ENCODE measurements around the gene CENPT.

Gene CENPT

DNA sequence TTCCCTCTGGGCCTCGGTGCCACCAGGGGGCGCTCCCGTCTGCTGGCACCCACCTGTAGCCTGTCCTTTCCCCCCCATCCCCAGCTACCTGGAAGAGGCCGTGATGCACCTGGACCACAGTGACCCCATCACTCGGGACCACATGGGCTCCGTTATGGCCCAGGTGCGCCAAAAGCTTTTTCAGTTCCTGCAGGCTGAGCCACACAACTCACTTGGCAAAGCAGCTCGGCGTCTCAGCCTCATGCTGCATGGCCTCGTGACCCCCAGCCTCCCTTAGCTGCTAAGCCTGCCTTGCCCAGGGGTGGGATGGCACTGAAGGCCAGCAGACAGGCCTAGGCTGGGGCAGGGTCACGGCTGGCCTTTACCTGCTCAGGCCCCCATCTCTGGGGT is 36.4 kb upstream of the CENPT start:
- H3K4me3 ChIP-seq (ENCODE audit: low read depth, low read length) = no peak overlapping the region
- H3K4me1 ChIP-seq (ENCODE audit: control insufficient read depth, insufficient read depth, low read length, unreplicated experiment) = peaks cover 3% of the 10 kb centered on the region
- no peak overlapping the region for H2AFZ ChIP-seq (ENCODE audit: low read length, unreplicated experiment)
- no peaks in the 10 kb centered on the region for H3K79me2 ChIP-seq (ENCODE audit: control insufficient read depth, insufficient read depth, low read length, unreplicated experiment)
- no peaks in the 10 kb centered on the region for H3K27me3 ChIP-seq (ENCODE audit: insufficient read depth, low read length)
- no peak overlapping the region for H3K27ac ChIP-seq (ENCODE audit: low read depth, low read length)
- H3K36me3 ChIP-seq (ENCODE audit: insufficient read depth, low read length) = peaks cover 9% of the 10 kb centered on the region; the same call in 1 of the 2 replicates

DNA sequence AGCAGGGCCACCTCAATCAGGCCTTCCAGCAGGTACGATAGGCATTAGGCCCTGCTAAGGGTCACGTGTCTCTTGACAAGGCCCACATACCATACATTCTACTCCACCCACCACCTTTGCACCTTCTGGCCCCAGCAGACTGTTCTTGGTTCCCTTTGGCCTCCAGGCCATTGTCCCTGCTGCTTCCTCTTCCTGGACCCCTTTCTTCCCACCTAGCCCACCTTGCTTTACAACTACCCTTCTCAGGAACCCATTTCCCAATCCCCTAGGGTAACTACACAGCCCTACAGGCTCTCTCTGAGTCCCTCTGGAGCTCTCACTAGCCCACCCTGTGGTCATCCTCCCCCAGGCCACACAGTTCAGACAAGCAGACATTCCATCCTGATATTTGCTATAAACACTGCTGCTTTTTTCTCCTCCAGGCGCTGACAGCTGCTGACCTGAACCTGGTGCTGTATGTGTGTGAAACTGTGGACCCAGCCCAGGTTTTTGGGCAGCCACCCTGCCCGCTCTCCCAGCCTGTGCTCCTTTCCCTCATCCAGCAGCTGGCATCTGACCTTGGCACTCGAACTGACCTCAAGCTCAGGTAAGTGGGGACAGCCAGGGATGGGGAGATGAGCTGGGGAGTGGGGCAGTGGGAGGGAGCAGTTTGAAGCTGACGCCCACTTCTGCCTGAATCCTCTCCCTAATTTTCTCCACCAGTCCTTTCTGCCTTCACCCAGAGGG is 35.8 kb upstream of the CENPT start:
- no peak overlapping the region for H2AFZ ChIP-seq (ENCODE audit: low read length, unreplicated experiment)
- no peaks in the 10 kb centered on the region for H3K27me3 ChIP-seq (ENCODE audit: insufficient read depth, low read length)
- H3K4me1 ChIP-seq (ENCODE audit: control insufficient read depth, insufficient read depth, low read length, unreplicated experiment) = peaks cover 3% of the 10 kb centered on the region
- peaks cover 9% of the 10 kb centered on the region; the same call in 1 of the 2 replicates for H3K36me3 ChIP-seq (ENCODE audit: insufficient read depth, low read length)
- no peak overlapping the region for H3K4me3 ChIP-seq (ENCODE audit: low read depth, low read length)
- H3K79me2 ChIP-seq (ENCODE audit: control insufficient read depth, insufficient read depth, low read length, unreplicated experiment) = no peaks in the 10 kb centered on the region
- no peak overlapping the region for H3K27ac ChIP-seq (ENCODE audit: low read depth, low read length)

DNA sequence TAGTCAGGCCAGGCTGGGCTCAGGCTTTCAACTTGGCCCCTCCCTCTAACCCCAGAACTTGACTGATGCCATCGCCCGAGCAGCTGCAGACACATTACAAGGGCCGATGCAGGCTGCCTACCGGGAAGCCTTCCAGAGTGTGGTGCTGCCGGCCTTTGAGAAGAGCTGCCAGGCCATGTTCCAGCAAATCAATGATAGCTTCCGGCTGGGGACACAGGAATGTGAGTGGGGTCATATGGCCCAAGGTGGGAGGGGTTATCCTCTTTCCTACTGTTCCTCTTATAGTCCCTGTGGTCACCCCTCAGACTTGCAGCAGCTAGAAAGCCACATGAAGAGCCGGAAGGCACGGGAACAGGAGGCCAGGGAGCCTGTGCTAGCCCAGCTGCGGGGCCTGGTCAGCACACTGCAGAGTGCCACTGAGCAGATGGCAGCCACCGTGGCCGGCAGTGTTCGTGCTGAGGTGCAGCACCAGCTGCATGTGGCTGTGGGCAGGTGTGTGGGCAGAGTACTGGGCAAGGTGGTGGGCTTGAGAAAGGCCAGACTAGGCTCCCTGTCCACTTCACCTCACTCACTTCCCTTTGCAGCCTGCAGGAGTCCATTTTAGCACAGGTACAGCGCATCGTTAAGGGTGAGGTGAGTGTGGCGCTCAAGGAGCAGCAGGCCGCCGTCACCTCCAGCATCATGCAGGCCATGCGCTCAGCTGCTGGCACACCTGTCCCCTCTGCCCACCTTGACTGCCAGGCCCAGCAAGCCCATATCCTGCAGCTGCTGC is 35.1 kb upstream of the CENPT start:
- no peaks in the 10 kb centered on the region for H3K27me3 ChIP-seq (ENCODE audit: insufficient read depth, low read length)
- H3K36me3 ChIP-seq (ENCODE audit: insufficient read depth, low read length) = peaks cover 9% of the 10 kb centered on the region; the same call in 1 of the 2 replicates
- peaks cover 3% of the 10 kb centered on the region for H3K4me1 ChIP-seq (ENCODE audit: control insufficient read depth, insufficient read depth, low read length, unreplicated experiment)
- no peaks in the 10 kb centered on the region for H3K79me2 ChIP-seq (ENCODE audit: control insufficient read depth, insufficient read depth, low read length, unreplicated experiment)
- no peak overlapping the region for H3K27ac ChIP-seq (ENCODE audit: low read depth, low read length)
- H3K4me3 ChIP-seq (ENCODE audit: low read depth, low read length) = no peak overlapping the region
- H2AFZ ChIP-seq (ENCODE audit: low read length, unreplicated experiment) = no peak overlapping the region

DNA sequence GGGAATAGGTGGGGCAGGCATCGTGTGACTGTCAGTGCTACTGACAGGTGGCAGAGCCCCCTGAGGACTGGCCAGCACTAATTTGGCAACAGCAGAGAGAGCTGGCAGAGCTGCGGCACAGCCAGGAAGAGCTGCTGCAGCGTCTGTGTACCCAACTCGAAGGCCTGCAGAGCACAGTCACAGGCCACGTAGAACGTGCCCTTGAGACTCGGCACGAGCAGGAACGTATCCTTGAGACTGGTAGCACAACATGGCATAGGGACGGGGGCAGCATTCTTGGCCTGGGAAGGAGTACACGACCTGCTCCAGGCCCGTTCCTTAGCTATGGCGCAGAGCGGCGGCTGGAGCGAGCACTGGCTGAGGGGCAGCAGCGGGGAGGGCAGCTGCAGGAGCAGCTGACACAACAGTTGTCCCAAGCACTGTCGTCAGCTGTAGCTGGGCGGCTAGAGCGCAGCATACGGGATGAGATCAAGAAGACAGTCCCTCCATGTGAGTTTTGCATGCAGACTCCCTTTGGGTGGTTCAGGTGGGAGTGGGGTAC is 34.2 kb upstream of the CENPT start:
- Histone ChIP-seq H3K4me3 (ENCODE audit: low read depth, low read length) (no peak overlapping the region), H3K27ac (ENCODE audit: low read depth, low read length) (no peak overlapping the region), H3K79me2 (ENCODE audit: control insufficient read depth, insufficient read depth, low read length, unreplicated experiment) (peaks cover 1% of the 10 kb centered on the region), H3K27me3 (ENCODE audit: insufficient read depth, low read length) (no peaks in the 10 kb centered on the region), H3K36me3 (ENCODE audit: insufficient read depth, low read length) (peaks cover 9% of the 10 kb centered on the region; the same call in 1 of the 2 replicates), H2AFZ (ENCODE audit: low read length, unreplicated experiment) (no peak overlapping the region), H3K4me1 (ENCODE audit: control insufficient read depth, insufficient read depth, low read length, unreplicated experiment) (peaks cover 3% of the 10 kb centered on the region)

DNA sequence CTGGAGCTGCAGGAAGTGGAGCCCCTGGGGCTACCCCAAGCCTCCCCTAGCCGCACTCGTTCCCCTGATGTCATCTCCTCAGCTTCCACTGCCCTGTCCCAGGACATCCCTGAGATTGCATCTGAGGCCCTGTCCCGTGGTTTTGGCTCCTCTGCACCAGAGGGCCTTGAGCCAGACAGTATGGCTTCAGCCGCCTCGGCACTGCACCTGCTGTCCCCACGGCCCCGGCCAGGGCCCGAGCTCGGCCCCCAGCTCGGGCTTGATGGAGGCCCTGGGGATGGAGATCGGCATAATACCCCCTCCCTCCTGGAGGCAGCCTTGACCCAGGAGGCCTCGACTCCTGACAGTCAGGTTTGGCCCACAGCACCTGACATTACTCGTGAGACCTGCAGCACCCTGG is 33.1 kb upstream of the CENPT start:
- H3K4me1 ChIP-seq (ENCODE audit: control insufficient read depth, insufficient read depth, low read length, unreplicated experiment) = peaks cover 3% of the 10 kb centered on the region

DNA sequence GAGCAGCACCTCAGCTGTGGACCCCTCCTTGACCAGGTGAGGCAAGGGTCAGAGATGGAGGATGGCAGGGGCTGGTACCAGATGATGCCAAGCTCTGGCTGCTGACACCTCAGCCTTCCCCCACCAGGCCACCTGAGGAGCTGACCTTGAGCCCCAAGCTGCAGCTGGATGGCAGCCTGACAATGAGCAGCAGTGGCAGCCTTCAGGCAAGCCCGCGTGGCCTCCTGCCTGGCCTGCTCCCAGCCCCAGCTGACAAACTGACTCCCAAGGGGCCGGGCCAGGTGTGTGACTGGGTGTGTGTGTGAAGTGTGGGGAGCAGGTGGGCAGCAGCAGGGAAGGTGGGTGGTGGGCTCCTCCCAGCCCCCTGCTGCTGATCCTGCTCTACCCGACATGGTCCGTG is 32.4 kb upstream of the CENPT start:
- no peaks in the 10 kb centered on the region for H3K27me3 ChIP-seq (ENCODE audit: insufficient read depth, low read length)
- peaks cover 9% of the 10 kb centered on the region; the same call in 1 of the 2 replicates for H3K36me3 ChIP-seq (ENCODE audit: insufficient read depth, low read length)
- H3K4me1 ChIP-seq (ENCODE audit: control insufficient read depth, insufficient read depth, low read length, unreplicated experiment) = peaks cover 3% of the 10 kb centered on the region
- no peak overlapping the region for H3K27ac ChIP-seq (ENCODE audit: low read depth, low read length)
- no peak overlapping the region for H2AFZ ChIP-seq (ENCODE audit: low read length, unreplicated experiment)
- H3K79me2 ChIP-seq (ENCODE audit: control insufficient read depth, insufficient read depth, low read length, unreplicated experiment) = peaks cover 18% of the 10 kb centered on the region
- no peak overlapping the region for H3K4me3 ChIP-seq (ENCODE audit: low read depth, low read length)

More for the DNA sequence above, 33.1 kb upstream of the CENPT start:
- Histone ChIP-seq H2AFZ (ENCODE audit: low read length, unreplicated experiment) (no peak overlapping the region), H3K27ac (ENCODE audit: low read depth, low read length) (no peak overlapping the region), H3K27me3 (ENCODE audit: insufficient read depth, low read length) (no peaks in the 10 kb centered on the region), H3K79me2 (ENCODE audit: control insufficient read depth, insufficient read depth, low read length, unreplicated experiment) (peaks cover 12% of the 10 kb centered on the region), H3K4me3 (ENCODE audit: low read depth, low read length) (no peak overlapping the region), H3K36me3 (ENCODE audit: insufficient read depth, low read length) (peaks cover 9% of the 10 kb centered on the region; the same call in 1 of the 2 replicates)

DNA sequence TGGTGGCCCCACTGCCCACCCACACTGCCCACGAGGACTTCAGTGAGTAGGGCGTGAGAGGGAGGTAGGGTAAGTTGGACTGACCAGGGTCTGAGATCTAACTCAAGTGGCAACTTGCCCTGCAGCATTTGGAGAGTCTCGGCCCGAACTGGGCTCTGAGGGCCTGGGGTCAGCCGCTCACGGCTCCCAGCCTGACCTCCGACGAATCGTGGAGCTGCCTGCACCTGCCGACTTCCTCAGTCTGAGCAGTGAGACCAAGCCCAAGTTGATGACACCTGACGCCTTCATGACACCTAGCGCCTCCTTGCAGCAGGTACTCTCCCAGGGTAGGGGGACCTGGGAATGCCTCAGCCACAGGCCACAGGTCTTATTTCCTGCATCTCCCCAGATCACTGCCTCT is 32.0 kb upstream of the CENPT start:
- Histone ChIP-seq H2AFZ (ENCODE audit: low read length, unreplicated experiment) (no peak overlapping the region), H3K27ac (ENCODE audit: low read depth, low read length) (no peak overlapping the region), H3K79me2 (ENCODE audit: control insufficient read depth, insufficient read depth, low read length, unreplicated experiment) (peaks cover 23% of the 10 kb centered on the region), H3K36me3 (ENCODE audit: insufficient read depth, low read length) (peaks cover 9% of the 10 kb centered on the region; the same call in 1 of the 2 replicates), H3K27me3 (ENCODE audit: insufficient read depth, low read length) (no peaks in the 10 kb centered on the region), H3K4me1 (ENCODE audit: control insufficient read depth, insufficient read depth, low read length, unreplicated experiment) (peaks cover 3% of the 10 kb centered on the region), H3K4me3 (ENCODE audit: low read depth, low read length) (no peak overlapping the region)

DNA sequence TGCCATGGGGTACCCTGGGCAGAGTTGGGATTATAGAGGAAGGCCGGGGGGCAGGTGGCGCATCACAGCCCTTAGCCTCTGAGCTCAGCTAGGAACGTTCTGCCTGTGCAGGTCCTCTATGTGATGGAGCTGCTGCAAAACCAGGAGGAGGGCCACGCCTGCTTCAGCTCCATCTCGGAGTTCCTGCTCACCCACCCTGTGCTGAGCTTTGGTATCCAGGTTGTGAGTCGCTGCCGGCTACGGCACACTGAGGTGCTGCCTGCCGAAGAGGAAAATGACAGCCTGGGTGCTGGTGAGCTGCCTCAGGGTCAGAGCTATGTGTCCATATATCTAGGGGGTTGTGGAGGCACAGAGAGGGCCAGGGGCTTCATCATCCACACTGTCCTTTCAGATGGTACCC is 31.4 kb upstream of the CENPT start:
- Histone ChIP-seq H3K27me3 (ENCODE audit: insufficient read depth, low read length) (no peaks in the 10 kb centered on the region), H3K4me3 (ENCODE audit: low read depth, low read length) (no peak overlapping the region), H3K79me2 (ENCODE audit: control insufficient read depth, insufficient read depth, low read length, unreplicated experiment) (peaks cover 29% of the 10 kb centered on the region), H3K4me1 (ENCODE audit: control insufficient read depth, insufficient read depth, low read length, unreplicated experiment) (peaks cover 9% of the 10 kb centered on the region), H3K36me3 (ENCODE audit: insufficient read depth, low read length) (peaks cover 9% of the 10 kb centered on the region; the same call in 1 of the 2 replicates), H2AFZ (ENCODE audit: low read length, unreplicated experiment) (no peak overlapping the region), H3K27ac (ENCODE audit: low read depth, low read length) (no peak overlapping the region)

DNA sequence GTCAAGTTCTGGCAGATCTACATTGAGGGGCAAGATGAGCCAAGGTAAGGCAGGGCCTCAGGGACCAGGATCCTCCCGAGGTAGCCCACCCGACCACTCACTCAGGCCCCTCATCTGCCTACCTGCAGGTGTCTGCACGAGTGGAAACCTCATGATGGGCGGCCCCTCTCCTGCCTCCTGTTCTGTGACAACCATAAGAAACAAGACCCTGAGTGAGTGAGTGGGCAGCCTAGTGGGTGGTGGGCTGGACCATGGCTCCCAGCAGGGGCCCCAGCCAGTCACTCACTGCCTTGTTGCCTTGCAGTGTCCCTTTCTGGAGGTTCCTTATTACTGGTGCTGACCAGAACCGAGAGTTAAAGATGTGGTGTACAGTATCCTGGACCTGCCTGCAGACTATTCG is 30.7 kb upstream of the CENPT start:
- peaks cover 9% of the 10 kb centered on the region for H3K4me1 ChIP-seq (ENCODE audit: control insufficient read depth, insufficient read depth, low read length, unreplicated experiment)
- H3K27ac ChIP-seq (ENCODE audit: low read depth, low read length) = no peak overlapping the region
- peaks cover 35% of the 10 kb centered on the region for H3K79me2 ChIP-seq (ENCODE audit: control insufficient read depth, insufficient read depth, low read length, unreplicated experiment)
- no peaks in the 10 kb centered on the region for H3K27me3 ChIP-seq (ENCODE audit: insufficient read depth, low read length)
- H2AFZ ChIP-seq (ENCODE audit: low read length, unreplicated experiment) = no peak overlapping the region
- no peak overlapping the region for H3K4me3 ChIP-seq (ENCODE audit: low read depth, low read length)
- H3K36me3 ChIP-seq (ENCODE audit: insufficient read depth, low read length) = peaks cover 9% of the 10 kb centered on the region; the same call in 1 of the 2 replicates

DNA sequence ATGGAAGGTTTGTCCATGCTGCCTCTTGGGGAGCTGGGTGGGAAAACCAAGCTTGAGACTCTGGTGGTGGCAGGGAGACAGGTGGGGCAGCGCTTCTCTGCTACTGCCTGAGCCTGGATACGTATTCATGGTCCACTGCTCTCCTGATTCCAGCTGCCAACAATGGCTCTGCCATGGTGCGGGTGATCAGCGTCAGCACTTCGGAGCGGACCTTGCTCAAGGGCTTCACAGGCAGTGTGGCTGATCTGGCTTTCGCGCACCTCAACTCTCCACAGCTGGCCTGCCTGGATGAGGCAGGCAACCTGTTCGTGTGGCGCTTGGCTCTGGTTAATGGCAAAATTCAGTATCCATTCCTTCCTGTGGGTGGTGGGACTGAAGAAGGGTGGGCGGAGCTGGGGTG is 29.6 kb upstream of the CENPT start:
- Histone ChIP-seq H2AFZ (ENCODE audit: low read length, unreplicated experiment) (no peak overlapping the region), H3K36me3 (ENCODE audit: insufficient read depth, low read length) (peaks cover 9% of the 10 kb centered on the region; the same call in 1 of the 2 replicates), H3K79me2 (ENCODE audit: control insufficient read depth, insufficient read depth, low read length, unreplicated experiment) (peaks cover 38% of the 10 kb centered on the region), H3K4me3 (ENCODE audit: low read depth, low read length) (no peak overlapping the region), H3K27me3 (ENCODE audit: insufficient read depth, low read length) (no peaks in the 10 kb centered on the region), H3K4me1 (ENCODE audit: control insufficient read depth, insufficient read depth, low read length, unreplicated experiment) (peaks cover 14% of the 10 kb centered on the region), H3K27ac (ENCODE audit: low read depth, low read length) (no peak overlapping the region)

All from ACC112 (cell line).